ENCODE data around the gene CCNJL. TPM values are rescaled to one million over a fixed set of nuclear protein-coding genes. Genes with fewer than 3 reads are reported as not detected.

Gene CCNJL
- total and polyA plus RNA-seq, 2 of the 8 experiments (the other 6 are each of a cell fraction or from before 2014, with no cell fraction given) = 34.6 to 44.7 TPM

GRCh38 chr5:160330212-160330611 is 17.8 kb upstream of the CCNJL start:
- Histone ChIP-seq H2BK15ac (ENCODE audit: low read length) (no peak overlapping the region), H3K23me2 (ENCODE audit: low read depth, low read length) (no peaks in the 10 kb centered on the region), H3K27ac (ENCODE audit: low read depth, low read length) (no peak overlapping the region), H3K14ac (ENCODE audit: insufficient read length) (no peak overlapping the region), H3K79me1 (ENCODE audit: low read depth, low read length) (no peaks in the 10 kb centered on the region), H3K9me3 (ENCODE audit: insufficient read depth in 2 of 2, low read depth in 1 of 2, low read length in 1 of 2) (no peaks in the 10 kb centered on the region), H2AK5ac (ENCODE audit: low read depth, low read length) (no peak overlapping the region), H2BK12ac (ENCODE audit: low read depth, low read length) (0 out of 2 replicates have a peak overlapping the region, but pooled peaks have one; percentile 50), H3K4me2 (ENCODE audit: insufficient read depth in 1 of 2, low read depth in 2 of 2, low read length in 2 of 2) (no peak overlapping the region), H4K8ac (ENCODE audit: extremely low read depth, insufficient read depth, low read length) (no peak overlapping the region), H4K5ac (ENCODE audit: insufficient read length, low read depth, low read length) (no peak overlapping the region), H2BK20ac (ENCODE audit: low read length) (no peak overlapping the region), H2AFZ (ENCODE audit: low read length) (no peak overlapping the region), H3K56ac (replicated peaks; ENCODE audit: insufficient read length, low read depth, low read length) (no peak overlapping the region), H3K4me3 (ENCODE audit: extremely low read depth in 1 of 4, insufficient read depth in 2 of 4, low read depth in 3 of 4, low read length in 4 of 4) (no peak overlapping the region), H2BK5ac (ENCODE audit: low read depth, low read length) (no peak overlapping the region), H4K91ac (replicated peaks; ENCODE audit: insufficient read length, low read length) (no peak overlapping the region), H3K23ac (ENCODE audit: insufficient read length) (no peak overlapping the region), H2BK120ac (replicated peaks; ENCODE audit: low read depth, low read length) (no peak overlapping the region), H4K20me1 (replicated peaks in 1 of 2; ENCODE audit: control insufficient read depth in 1 of 2, insufficient read depth in 2 of 2, low read length in 2 of 2) (no peaks in the 10 kb centered on the region), H3K4ac (replicated peaks; ENCODE audit: insufficient read length, low read depth, low read length) (no peak overlapping the region), H3K9ac (replicated peaks in 1 of 4; ENCODE audit: extremely low read depth in 1 of 4, low read depth in 3 of 4, low read length in 3 of 4) (no peak overlapping the region), H3K79me2 (ENCODE audit: control insufficient read depth in 1 of 2, insufficient read depth in 2 of 2, low read length in 2 of 2) (no peaks in the 10 kb centered on the region), H3K27me3 (replicated peaks in 1 of 4; ENCODE audit: control insufficient read depth in 3 of 4, extremely low read depth in 1 of 4, insufficient read depth in 3 of 4, low read length in 3 of 4) (no peaks in the 10 kb centered on the region), H3K18ac (ENCODE audit: extremely low read depth, low read length) (no peak overlapping the region), H3K4me1 (replicated peaks in 1 of 4; ENCODE audit: control insufficient read depth in 3 of 4, insufficient read depth in 4 of 4, low read length in 3 of 4) (no peaks in the 10 kb centered on the region), H3K36me3 (ENCODE audit: control insufficient read depth in 2 of 4, insufficient read depth in 4 of 4, low read length in 3 of 4) (no peaks in the 10 kb centered on the region)
- FAIRE-seq = no peak
- CTCF ChIA-PET (ENCODE audit: partially characterized antibody) = interaction anchor here (0.7 to 3.0 kb wide), 4 partner anchors 8 to 63 kb away, joined by 3 to 9 read pairs (median 3); no protein-coding TSS in a partner anchor
- WGBS, 2 experiments (ENCODE audit: extremely low coverage in 1 of 2, insufficient coverage in 1 of 2, insufficient read length in 1 of 2, insufficient replicate concordance in 2 of 2, low coverage in 1 of 2, low lambda C conversion rate in 2 of 2, missing lambda C conversion rate in 1 of 2) = 93% methylated on average over 4 of the region's 4 CpGs; no CpG with 5 or more reads in 1 of the 2 experiments
- POLR2A ChIA-PET (ENCODE audit: partially characterized antibody) = no interaction called here
- TF ChIP-seq TCF12 (IDR thresholded peaks at IDR 0.05; ENCODE audit: low read depth, low read length) = no peak
- no peak for DNase-seq (ENCODE audit: low read depth in 1 of 2, low spot score in 2 of 2)

Data from H1 (cell line).